HG02973 (cell line): Measurements from ENCODE around the gene SCD.

ENCODE experiments used
- ATAC-seq: cut with Tn5 transposase; IDR thresholded peaks from one replicate; pipeline ENCODE4 v1.9.1; 2021; ENCODE audit warnings: moderate library complexity; ENCODE audit not compliant: unreplicated experiment

Gene SCD

GRCh38 chr10:100339236-100339635 is 7.8 kb upstream of the SCD start:
- peak; percentile 49 for ATAC-seq

- ATAC-seq, result no peak
Observed at GRCh38 chr10:100340948-100341847, 5.8 kb upstream of the SCD start.

GRCh38 chr10:100341953-100342626 is 4.9 kb upstream of the SCD start:
- no peak for ATAC-seq

- ATAC-seq, result no peak
Observed at GRCh38 chr10:100342627-100342972, 4.4 kb upstream of the SCD start.

- ATAC-seq, result no peak
Observed at GRCh38 chr10:100344241-100344788, 2.7 kb upstream of the SCD start.

- ATAC-seq, result no peak
Observed at GRCh38 chr10:100345570-100346330, 1.3 kb upstream of the SCD start.

- ATAC-seq, result peak; percentile 42
Observed at GRCh38 chr10:100346351-100346764, 675 bp upstream of the SCD start.

GRCh38 chr10:100347568-100348195 is 649 bp downstream of the SCD start:
- ATAC-seq, result peak; percentile 2

GRCh38 chr10:100348389-100348927 is 1.4 kb downstream of the SCD start:
- ATAC-seq, result no peak

- no peak for ATAC-seq
Observed at GRCh38 chr10:100349087-100349486, 2.1 kb downstream of the SCD start.

GRCh38 chr10:100349672-100350071 is 2.6 kb downstream of the SCD start:
- ATAC-seq, result no peak

GRCh38 chr10:100350914-100351485 is 4.0 kb downstream of the SCD start:
- ATAC-seq, result no peak

GRCh38 chr10:100353770-100354485 is 6.9 kb downstream of the SCD start:
- no peak for ATAC-seq

- ATAC-seq, result no peak
Observed at GRCh38 chr10:100355086-100355485, 8.1 kb downstream of the SCD start.

- ATAC-seq, result no peak
Observed at GRCh38 chr10:100356067-100357017, 9.3 kb downstream of the SCD start.

GRCh38 chr10:100357059-100357858 is 10.2 kb downstream of the SCD start:
- ATAC-seq, result no peak

- ATAC-seq, result no peak
Observed at GRCh38 chr10:100359030-100359432, 12.0 kb downstream of the SCD start.
